VCaP (cell line): Measurements from ENCODE around the gene CST9L.

Experiments
- H3K27ac ChIP-seq: fragments of 450-650 bp; 2 replicates; pipeline ENCODE4 v1.5.1; 2017
- CTCF ChIP-seq: fragments of 450-650 bp; conservative IDR thresholded peaks from 2 replicates; pipeline ENCODE4 v1.5.1; 2017; ENCODE audit warnings: mild to moderate bottlenecking, moderate library complexity

Gene CST9L

DNA sequence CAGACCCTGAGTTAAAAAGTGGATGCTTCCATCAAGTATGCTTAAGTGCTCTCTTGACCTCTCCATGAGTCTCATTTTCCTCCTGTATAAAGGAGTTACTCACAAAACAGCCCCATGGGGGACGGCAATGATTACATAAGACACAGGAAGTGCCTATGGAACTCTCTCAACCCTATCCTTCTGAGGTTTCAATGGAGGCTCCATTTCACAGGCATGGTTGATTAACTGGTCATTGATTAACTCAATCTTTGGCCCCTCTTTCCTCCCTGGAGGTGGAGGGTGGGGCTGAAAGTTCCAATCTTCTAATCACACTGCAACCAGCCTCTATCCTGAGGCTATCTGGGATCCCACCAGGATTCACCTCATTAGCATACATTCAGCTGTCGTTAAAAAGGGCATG is 48.1 kb downstream of the CST9L start:
- no peak overlapping the region for H3K27ac ChIP-seq
- no peak for TF ChIP-seq CTCF

GRCh38 chr20:23519556-23519955 is 48.7 kb downstream of the CST9L start:
- no peak overlapping the region for H3K27ac ChIP-seq
- no peak for TF ChIP-seq CTCF

DNA sequence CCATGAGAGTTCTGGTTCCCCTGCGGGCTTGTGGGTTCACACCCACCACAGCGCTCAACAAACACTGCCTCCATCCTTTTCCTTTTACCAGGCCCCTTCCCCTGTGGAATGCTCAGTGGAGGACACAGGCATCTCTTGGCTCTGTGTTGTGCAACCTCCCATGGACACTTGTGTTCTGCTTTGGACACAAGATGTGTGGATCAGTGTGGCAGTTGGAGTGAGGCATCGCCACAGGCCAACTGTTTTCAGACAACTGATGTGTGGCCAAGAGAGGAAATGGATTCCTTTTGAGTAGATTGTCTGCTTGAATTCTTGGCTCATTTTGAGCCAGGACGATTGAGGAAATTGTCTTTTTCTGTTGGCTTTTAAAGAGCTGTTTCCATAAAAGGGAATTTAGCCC is 50.6 kb downstream of the CST9L start:
- H3K27ac ChIP-seq, result no peak overlapping the region
- no peak for TF ChIP-seq CTCF

- H3K27ac ChIP-seq, result no peak overlapping the region
- no peak for TF ChIP-seq CTCF
Observed at GRCh38 chr20:23515250-23515939, 52.9 kb downstream of the CST9L start.

- H3K27ac ChIP-seq, result no peak overlapping the region
- no peak for TF ChIP-seq CTCF
Observed at GRCh38 chr20:23514848-23515247, 53.4 kb downstream of the CST9L start.
